HG02623 (cell line): ENCODE measurements around the gene SLC46A1.

ENCODE experiments used
- ATAC-seq: cut with Tn5 transposase; IDR thresholded peaks from one replicate; pipeline ENCODE4 v1.9.1; 2021; ENCODE audit warnings: moderate library complexity; ENCODE audit not compliant: unreplicated experiment

SLC46A1 gene

DNA sequence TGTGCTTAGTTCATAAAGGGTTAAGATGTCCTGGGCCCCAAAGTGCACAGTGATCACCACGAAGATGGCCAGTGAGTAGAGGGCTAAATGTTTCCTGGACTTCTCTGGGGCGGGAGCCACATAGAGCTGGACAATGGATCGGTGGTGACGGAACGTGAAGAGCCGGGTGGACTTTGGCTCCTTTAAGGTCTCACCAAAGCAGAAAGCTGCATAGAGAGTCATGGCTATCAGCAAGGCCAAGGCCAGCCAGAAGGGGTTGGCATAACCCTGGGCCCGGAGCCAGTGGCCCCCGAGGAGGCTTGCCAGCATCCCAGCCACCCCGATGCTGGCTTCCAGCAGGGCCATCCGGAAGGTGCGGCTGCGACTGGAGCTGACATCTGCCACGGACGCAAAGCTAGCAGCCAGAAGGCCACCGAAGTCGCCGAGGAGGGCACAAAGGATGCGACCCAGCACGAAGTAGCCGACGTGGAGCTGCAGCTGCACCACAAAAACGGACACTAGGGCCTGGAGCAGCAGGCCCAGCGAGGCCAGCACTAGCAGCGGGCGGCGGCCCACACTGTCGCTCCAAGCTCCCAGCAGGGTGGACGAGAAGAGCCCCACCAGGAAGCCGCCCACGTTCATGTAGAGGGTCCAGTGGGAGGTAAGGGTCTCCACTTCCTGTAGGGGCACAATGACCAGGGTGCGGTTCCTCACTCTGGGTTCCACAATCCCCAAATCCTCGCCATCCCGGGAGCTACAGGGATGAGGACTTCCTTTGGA, 1.0 kb downstream of the SLC46A1 start:
- ATAC-seq: no peak

DNA sequence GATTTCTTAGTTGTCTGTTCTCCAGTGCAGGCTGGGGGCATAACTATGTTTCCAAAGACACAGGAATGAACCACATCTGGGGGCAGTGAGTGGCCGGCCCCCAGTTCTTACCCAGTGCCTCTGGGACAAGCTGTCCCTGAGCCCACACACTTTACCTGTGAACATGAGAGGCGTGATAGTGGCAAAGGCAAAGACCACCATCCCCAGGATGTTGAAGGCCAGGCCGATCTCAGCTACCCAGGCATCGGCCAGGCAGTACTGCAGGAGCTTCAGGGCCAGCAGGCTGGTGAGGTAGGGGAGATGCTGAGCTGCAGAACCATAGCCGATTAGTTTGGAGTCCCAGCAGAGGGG, 1.6 kb downstream of the SLC46A1 start:
- no peak for ATAC-seq

DNA sequence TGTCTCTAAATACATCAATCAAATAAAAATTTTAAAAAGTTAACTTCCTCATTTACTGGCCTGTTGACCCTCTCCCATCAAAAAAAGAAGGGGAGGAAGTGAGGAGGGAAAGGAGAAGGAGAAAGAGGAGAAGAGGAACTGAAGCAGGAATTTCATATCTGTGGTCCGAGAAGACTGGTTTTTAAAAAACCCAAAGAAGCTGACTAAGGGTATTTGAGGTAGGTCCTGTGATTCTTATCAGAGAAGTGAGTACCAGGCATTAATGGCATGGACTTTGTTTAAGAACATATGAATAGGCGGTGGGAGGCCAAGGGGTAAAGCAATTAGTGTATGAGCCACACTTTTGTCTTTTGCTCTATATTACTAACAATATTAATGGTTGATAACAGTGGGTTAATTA, 2.0 kb downstream of the SLC46A1 start:
- no peak for ATAC-seq

DNA sequence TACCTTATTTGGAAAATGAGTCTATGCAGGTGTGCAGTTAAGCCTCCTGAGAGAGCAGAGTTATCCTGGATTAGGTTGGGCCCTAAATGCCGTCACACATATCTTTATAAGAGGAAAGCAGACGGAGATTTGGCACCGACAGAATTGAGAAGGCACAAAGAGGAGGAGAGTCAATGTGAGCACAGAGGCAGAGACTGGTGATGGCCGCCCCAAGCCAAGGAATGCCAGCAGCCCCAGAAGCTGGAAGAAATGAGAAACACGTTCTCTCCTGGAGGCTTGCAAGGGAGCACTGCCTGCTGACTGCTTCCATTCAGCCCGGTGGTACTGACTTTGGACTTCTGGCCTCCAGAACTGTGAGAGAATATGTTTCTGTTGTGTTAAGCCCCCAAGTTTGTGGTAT, 3.2 kb downstream of the SLC46A1 start:
- ATAC-seq: no peak

DNA sequence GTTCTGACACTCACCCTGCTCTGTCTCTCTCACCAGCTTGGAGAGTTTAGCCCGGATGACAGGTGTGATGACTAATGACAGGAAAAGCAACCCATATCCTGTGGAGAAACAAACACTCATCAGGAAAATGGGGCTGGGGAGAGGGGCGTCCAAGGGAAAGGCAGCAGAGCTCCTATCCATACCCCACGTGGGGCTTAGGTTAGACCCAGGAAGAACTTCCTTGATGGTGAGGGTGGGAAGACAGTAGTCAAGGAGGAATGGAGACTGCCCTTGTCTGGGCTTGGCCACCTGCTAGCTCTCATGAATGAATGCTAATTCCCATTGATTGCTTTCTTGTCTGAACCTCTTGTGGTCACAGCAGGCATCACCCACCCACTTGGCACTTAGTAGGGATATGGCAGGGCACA, 3.8 kb downstream of the SLC46A1 start:
- ATAC-seq: no peak

DNA sequence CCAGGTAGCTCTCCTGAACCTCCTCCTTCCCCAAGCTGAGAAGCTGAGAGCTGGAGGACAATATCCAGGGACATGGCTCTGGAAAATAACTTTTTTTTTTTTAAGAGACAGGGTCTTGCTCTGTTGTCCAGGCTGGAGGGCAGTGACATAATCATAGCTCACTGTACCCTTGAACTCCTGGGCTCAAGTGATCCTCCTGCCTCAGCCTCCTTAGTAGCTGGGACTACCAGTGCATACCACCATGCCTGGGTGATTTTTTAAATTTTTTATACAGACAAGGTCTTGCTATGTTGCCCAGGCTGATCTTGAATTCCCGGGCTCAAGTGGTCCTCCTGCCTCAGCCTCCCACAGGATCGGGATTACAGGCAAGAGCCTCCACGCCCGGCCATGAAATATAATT, 6.2 kb downstream of the SLC46A1 start:
- ATAC-seq: no peak

DNA sequence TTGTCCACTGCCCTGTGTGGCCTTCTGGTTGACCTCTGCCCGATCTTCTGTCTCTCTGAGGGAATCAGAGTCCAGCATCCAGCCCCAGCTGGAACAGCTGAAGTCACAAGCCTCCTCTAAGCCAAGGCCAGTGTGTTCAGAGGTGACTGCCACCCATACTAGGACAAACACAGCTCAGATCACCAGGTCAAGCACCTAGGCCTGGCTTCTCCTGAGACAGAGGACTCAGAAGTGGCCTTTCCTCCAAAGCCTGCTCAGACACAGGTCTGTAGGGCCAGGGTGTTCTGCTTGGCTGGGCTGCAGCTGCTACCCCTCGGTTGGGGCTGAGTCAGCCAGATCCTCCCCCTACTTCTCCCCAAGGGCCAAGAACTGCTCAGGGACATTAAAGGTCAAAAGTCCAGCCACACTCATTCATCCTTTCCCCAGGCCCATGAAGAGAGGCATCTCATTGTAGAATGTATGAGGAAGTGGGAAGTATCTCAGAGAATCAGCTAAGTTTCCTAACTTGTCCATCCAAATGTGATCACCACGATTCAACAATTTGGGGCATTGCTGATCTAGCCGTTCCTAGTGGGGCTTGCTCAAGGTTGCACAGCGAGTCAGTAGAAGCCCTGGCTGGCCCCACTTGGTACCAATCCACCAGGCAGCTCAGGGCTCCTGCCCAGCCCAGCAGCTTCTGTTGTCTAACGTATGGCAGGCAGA, 7.6 kb downstream of the SLC46A1 start:
- ATAC-seq: no peak

DNA sequence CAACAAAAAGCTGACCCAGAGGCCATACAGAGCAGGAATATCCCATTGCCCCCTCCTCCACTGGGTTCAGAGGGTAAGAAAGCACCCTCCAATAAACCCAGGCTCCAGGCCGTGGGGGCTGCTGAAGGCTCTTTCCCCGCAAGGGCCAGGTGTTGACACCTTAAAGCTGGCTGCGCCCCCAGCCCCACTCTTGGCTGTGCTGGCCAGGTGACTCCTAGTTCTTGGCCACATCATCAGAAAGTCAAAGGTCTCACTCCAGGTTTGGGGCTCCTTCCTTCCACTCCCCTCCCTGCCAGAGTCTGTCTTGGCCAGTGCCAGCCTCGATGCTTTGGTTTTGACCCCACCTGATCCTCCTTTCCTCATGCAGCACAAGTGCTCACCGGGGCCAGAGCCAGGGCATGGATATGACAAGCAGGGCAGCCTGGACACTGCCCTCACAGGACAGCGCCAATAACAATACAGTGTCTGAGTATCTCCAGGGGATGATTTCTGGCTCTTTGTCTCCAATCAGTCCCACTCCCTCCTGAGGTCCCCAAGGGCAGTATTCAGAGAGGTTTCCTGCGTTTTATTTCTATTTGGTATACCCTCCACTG, 8.2 kb downstream of the SLC46A1 start:
- no peak for ATAC-seq

DNA sequence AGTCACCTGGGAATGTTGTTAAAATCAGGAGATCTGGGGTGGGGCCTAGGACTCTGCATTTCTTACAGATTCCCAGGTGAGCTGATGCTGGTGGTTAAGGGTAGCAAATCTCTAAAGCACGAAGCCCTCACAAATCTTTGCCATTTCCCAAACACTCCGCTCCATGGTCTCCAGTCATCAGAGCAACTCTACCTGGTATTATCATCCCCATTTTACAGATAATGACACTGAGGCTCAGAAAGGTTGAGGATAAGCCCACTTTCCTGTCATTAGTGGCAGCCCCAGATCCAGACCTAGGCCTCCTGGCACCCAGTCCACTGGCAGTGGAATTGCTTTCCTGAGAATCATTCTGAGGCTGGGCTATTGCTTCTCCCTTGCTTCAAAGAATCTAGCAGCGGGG, 8.7 kb downstream of the SLC46A1 start:
- no peak for ATAC-seq

DNA sequence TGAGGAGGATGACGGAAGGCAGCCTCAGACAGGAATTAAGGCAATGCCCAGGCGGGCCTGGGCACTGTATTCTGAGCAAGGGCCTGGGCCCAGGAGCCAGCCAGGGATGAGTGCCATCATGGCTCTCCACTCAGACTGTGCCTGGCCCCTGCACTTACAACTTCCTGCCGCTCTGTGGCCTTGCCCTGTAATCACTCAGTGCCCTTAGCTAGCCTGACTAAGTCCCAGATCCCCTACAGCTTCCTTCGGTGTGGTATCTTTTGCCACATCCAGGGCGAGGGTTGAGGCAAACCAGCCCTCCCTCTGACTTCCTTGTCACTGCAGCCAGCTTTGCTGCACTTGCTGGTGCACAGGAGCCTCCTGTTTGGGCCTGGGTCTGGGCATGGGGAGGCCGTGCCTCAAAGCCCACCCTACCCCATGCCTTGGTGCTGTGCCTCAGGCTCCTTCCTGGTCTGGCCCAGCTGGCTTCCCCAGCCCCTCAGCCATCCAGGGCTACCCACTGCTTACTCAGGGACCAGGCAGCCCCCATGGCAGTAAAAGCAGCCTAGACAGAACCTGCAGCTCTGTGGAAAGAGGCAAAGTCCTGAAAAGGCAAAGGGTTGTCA, 9.3 kb downstream of the SLC46A1 start:
- ATAC-seq: no peak

DNA sequence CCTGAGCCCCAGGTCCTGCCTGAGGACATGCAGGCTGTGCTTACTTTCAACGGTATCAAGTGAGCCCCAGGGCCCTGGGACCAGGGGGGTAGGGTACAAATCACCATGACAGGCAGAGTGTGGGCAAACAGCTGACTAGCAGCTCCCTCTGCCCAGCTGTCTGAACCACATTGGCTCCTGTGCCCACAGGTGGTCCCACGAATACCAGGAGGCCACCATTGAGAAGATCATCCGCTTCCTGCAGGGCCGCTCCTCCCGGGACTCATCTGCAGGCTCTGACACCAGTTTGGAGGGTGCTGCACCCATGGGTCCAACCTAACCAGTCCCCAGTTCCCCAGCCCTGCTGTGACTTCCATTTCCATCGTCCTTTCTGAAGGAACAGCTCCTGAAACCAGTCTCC, 10.0 kb downstream of the SLC46A1 start:
- ATAC-seq: no peak

DNA sequence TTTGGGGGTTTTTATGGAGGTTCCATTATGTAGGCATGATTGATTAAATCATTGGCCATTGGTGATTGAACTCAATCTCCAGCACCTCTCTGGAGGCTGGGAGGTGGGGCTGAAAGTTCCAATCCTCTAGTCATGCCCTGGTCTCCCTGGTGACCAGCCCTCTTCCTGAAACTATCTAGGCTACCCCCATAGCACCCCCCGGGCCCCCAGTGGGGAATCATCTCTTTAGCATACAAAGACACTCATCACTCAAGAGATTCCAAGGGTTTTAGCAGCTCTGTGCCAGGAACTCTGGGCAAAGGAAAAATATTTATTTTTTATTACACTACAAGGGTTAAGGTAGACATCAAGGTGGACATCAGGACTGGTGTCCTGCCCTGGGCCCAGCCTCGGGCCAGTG, 10.6 kb downstream of the SLC46A1 start:
- ATAC-seq: no peak

DNA sequence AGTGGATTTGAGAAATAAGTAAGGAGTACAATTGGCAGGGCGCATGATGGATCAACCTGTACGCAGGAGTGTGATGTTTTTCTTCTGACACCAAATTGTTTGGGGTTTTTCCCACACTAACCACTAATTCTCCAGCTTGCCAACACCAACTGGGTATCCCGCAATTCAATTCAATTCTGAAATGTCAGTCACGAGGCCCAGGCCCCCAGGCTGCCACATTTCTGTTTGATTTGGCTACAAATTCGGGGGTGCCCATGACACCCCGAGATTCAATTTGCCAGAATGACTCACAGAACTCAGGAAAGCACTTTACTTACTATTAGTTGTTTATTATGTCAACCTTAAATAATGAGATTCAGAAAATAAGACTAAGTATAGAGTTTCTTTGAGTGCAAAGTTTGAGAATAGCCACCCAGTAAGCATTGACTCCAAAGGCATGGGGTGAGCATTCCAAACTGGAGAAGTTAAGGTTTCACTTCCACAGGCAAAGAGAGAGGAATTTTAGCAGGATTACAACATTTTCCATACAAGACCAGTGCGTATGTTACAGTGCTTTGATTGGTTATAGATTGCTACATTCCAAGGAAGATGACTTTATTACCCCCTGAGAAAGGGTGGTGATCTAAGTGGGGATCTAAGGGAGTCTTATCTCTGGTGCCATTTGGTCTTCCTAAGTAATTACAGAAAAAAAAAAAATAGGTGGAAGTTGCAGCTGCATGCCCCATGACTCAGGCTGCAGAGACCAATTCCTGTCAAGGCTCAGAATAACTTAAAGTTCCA, 11.5 kb downstream of the SLC46A1 start:
- no peak for ATAC-seq

DNA sequence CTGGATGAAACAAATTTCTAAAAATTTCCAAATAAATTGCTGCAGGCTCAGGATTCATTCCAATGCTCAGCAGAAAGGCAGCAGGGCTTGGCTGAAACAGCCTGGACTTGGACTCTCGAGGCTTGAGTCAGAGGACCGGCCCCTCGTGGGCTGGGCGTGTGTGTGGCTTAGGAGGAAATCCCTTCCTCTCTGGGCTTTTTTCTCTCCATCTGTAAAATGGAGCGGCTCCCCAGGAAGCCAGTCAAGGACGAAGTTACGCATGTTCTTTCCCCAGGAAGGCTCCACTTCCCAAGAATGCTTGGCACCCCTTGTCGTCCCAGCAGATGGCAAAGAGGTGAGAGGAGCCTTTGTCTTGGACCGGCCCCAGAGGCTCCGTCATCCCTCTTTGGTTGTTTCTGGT, 13.5 kb downstream of the SLC46A1 start:
- ATAC-seq: no peak

DNA sequence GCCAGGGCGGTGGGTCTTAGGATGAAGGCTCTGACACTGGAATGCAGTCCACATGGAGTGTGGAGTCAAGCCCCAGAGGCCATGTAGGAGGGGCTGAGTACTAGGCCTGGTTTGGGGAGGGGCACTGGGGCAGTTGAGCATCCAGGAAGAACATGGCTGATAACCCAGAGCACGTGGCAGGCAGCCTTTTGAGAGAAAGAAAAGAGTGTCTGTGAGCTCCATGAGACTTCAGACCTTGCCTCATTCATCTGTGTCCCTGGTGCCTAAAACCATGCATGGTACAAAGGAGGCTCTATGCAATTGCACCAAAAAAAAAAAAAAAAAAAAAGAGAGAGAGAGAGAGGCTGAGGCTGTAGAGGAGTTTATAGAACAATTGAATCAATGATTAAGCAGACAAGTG, 14.6 kb downstream of the SLC46A1 start:
- ATAC-seq: no peak

DNA sequence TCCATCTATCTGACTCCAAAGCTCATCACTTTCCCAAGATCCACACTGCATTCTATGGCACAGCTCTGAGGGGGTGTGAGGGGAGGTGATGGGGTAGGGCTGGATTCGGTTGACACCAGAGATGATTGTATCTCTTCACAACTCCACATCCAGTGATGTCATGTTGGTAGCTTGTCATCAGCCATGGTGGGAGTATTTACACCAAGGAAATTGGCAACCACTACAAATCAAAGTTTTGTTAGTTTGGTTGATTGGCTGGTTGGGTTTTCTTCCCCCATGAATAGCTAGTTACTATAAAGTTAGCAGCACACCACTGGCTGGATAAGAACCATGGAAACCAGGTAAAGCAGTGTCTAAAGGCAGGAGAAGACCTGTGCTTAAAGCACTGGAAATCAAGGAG, 15.0 kb downstream of the SLC46A1 start:
- no peak for ATAC-seq

DNA sequence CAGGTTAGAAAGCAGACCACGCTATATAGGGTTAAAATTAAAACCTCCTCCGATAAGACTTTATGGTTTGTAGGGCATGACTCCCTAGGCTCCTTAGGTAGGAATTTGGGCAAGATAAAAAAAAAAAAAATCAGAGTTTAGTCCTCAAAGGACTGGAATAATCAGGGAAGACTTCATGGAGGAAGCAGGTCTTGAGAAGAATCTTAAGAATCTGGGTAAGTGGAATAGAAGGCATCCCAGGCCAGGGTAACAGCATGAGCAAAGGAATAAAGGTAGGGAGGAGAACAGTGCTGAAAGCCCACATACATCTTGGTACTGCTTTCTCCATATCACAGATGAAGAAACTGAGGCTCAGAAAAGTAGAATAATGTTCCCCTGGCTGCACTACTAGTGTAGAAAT, 15.4 kb downstream of the SLC46A1 start:
- ATAC-seq: no peak

DNA sequence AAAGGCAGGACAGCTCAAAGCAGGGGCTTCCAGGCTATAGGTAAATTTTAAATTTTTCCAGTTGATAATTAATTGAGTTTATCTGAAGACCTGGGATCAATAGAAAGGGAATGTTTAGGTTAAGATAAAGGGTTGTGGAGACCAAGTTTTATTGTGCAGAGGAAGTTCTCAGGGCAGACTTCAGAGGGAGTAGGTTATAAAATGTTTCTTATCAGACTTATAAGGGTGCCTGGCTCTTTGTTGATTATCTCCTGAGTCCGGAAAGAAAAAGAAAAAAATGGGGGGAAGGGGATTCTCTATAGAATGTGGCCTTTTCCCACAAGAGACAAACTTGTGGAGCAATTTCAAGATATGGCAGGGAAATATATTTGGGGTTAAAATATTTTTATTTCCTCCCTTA, 15.9 kb downstream of the SLC46A1 start:
- ATAC-seq: no peak

DNA sequence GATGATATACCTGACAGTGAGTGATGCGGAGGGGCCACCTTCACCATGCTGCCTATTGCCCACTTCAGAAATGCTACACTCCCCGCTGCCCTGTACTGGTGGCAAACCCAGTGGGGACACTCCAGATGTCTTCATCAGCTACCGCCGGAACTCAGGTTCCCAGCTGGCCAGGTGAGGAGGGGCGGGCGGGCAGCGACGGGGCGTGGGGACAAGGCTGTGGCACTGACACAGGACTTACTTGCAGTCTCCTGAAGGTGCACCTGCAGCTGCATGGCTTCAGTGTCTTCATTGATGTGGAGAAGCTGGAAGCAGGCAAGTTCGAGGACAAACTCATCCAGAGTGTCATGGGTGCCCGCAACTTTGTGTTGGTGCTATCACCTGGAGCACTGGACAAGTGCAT, 17.9 kb downstream of the SLC46A1 start:
- no peak for ATAC-seq

DNA sequence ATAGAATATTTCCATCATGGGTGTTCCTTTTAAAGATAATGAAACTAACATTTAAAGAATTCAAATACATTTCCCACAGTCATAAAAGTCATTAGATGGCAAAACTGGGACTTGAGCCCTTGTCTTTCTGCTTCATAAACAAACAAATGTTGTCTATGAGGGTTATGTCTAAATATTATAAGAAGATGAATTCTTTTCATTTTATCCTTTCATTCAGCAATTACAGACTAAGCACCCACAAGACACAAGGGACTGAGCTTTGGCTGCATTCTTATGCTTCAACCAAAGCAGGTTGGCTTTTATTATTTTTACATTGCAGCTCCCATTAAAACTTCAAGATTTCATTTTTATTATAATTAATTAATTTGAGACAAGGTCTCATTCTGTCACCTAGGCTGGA, 19.6 kb downstream of the SLC46A1 start:
- ATAC-seq: no peak

DNA sequence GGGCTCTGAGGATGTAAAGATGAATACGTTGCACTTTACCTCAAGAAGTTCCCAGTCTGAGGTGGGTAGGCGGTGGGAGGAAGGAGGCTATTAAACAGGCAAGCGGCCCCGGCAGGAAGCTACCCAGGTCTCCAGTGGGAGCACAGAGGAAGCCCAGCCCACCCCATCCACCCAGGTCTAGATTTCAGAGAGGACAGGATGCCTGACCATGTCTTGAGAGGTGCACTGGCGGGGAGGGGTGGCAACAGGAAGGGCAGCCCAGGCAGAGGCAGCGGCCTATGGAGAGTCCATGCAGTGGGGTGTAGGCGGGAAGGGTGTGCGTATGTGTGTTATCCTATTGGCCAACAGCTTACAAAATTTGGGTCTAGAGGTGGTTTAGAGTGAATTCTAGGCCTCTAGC, 20.6 kb downstream of the SLC46A1 start:
- ATAC-seq: no peak
